Trophoblast cell (in vitro differentiated cells and primary cell): ENCODE results near the gene PDZK1.

Experiments used
- DNase-seq, 2 donors: peaks; one replicate each; pipeline ENCODE4 v3.0.0-alpha.2; 2016
- H2AFZ ChIP-seq: 2 replicates; pipeline ENCODE4 v1.6.1; 2013; ENCODE audit warnings: low read length, moderate library complexity, mild to moderate bottlenecking; ENCODE audit not compliant: insufficient read depth, poor library complexity
- H2AK5ac ChIP-seq: 2 replicates; pipeline ENCODE4 v1.6.1; 2013; ENCODE audit warnings: mild to moderate bottlenecking, low read length
- H2BK120ac ChIP-seq: 2 replicates; pipeline ENCODE4 v1.6.1; 2013; ENCODE audit warnings: low read length, mild to moderate bottlenecking, moderate library complexity; ENCODE audit not compliant: insufficient read depth, poor library complexity
- H2BK12ac ChIP-seq: 2 replicates; pipeline ENCODE4 v1.6.1; 2013; ENCODE audit warnings: mild to moderate bottlenecking, low read length, moderate library complexity
- H2BK5ac ChIP-seq: 2 replicates; pipeline ENCODE4 v1.6.1; 2013; ENCODE audit warnings: low read length, low read depth, moderate library complexity, mild to moderate bottlenecking; ENCODE audit not compliant: poor library complexity
- H3K14ac ChIP-seq: 2 replicates; pipeline ENCODE4 v1.6.1; 2013; ENCODE audit warnings: mild to moderate bottlenecking, low read length
- H3K18ac ChIP-seq: 2 replicates; pipeline ENCODE4 v1.6.1; 2013; ENCODE audit warnings: mild to moderate bottlenecking, low read length
- H3K23ac ChIP-seq: 2 replicates; pipeline ENCODE4 v1.6.1; 2013; ENCODE audit warnings: low read length
- H3K27ac ChIP-seq: 2 replicates; pipeline ENCODE4 v1.5.1; 2013; ENCODE audit warnings: low read depth, mild to moderate bottlenecking, inconsistent platforms, low read length, moderate library complexity
- H3K27me3 ChIP-seq: 2 replicates; pipeline ENCODE4 v1.6.1; 2013; ENCODE audit warnings: inconsistent platforms, mild to moderate bottlenecking, low read length, moderate library complexity; ENCODE audit not compliant: insufficient read depth
- H3K36me3 ChIP-seq, 2 experiments: 1 replicate in 1 of 2; 2 replicates in 1 of 2; pipeline ENCODE4 v1.6.1; 2013; ENCODE audit warnings: low read length in 2 of 2, mild to moderate bottlenecking in 2 of 2, moderate library complexity in 1 of 2; ENCODE audit not compliant: insufficient read depth in 2 of 2, control insufficient read depth in 1 of 2
- H3K4ac ChIP-seq: 2 replicates; pipeline ENCODE4 v1.6.1; 2013; ENCODE audit warnings: low read depth, mild to moderate bottlenecking, low read length, moderate library complexity
- H3K4me1 ChIP-seq, 2 experiments: 1 replicate in 1 of 2; 2 replicates in 1 of 2; pipeline ENCODE4 v1.6.1; 2013; ENCODE audit warnings: low read length in 2 of 2, mild to moderate bottlenecking in 2 of 2, moderate library complexity in 1 of 2; ENCODE audit not compliant: insufficient read depth in 2 of 2, control insufficient read depth in 1 of 2
- H3K4me2 ChIP-seq: 2 replicates; pipeline ENCODE4 v1.6.1; 2013; ENCODE audit warnings: inconsistent platforms, mild to moderate bottlenecking, low read length, moderate library complexity
- H3K4me3 ChIP-seq: 2 replicates; pipeline ENCODE4 v1.5.1; 2013; ENCODE audit warnings: mild to moderate bottlenecking, low read depth, low read length, inconsistent platforms
- H3K79me1 ChIP-seq: one replicate; pipeline ENCODE4 v1.6.1; 2013; ENCODE audit warnings: low read length
- H3K79me2 ChIP-seq: 2 replicates; pipeline ENCODE4 v1.6.1; 2013; ENCODE audit warnings: low read length, mild to moderate bottlenecking; ENCODE audit not compliant: control insufficient read depth, insufficient read depth, poor library complexity
- H3K9ac ChIP-seq: 2 replicates; pipeline ENCODE4 v1.6.1; 2013; ENCODE audit warnings: mild to moderate bottlenecking, low read length
- H3K9me3 ChIP-seq: 2 replicates; pipeline ENCODE4 v1.6.1; 2013; ENCODE audit warnings: low read depth, mild to moderate bottlenecking, control low read depth, inconsistent platforms, low read length; ENCODE audit not compliant: insufficient read depth
- H4K12ac ChIP-seq: 2 replicates; pipeline ENCODE4 v1.6.1; 2013; ENCODE audit warnings: low read depth, mild to moderate bottlenecking, low read length, moderate library complexity
- H4K8ac ChIP-seq: 2 replicates; pipeline ENCODE4 v1.6.1; 2013; ENCODE audit warnings: low read depth, mild to moderate bottlenecking, low read length, moderate library complexity
- H4K91ac ChIP-seq: one replicate; pipeline ENCODE4 v1.6.1; 2013; ENCODE audit warnings: low read depth, mild to moderate bottlenecking, low read length, moderate library complexity
- WGBS: extraction: QIAGEN DNeasy Blood & Tissue Kit; methylation state at CpG from one replicate; pipeline ENCODE4 v1.1.7; 2013; ENCODE audit warnings: missing lambda C conversion rate; ENCODE audit not compliant: insufficient read length, insufficient coverage; ENCODE audit errors: extremely low coverage; 5-methylcytosine and 5-hydroxymethylcytosine counted together

PDZK1 gene

DNA sequence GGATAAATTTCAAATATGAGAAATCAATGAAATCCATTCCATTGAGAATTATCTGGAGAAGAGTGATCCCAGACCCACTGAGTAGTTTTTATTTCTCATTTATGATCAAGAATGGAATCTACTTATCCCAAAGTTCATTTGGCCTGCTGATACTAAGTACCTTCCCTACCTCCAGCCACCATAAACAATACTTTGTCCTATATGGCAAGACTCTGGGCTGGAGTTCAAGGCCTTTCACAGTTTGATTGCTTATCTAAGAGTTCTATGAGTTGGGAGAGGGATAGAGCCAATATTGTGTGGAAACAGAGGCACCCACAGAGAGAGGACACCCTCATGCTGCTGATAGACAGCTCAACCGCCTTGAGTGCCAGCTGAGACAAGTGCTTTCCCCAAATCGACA is 5.1 kb downstream of the PDZK1 start:
- DNase-seq: no peak
- H3K27me3 ChIP-seq: no peaks in the 10 kb centered on the region
- H3K9me3 ChIP-seq: no peaks in the 10 kb centered on the region
- no peak overlapping the region for H4K8ac ChIP-seq
- no peaks in the 10 kb centered on the region for H3K36me3 ChIP-seq
- H2AK5ac ChIP-seq: no peak overlapping the region
- no peak overlapping the region for H3K23ac ChIP-seq
- H3K18ac ChIP-seq: peak overlapping the region; percentile 46
- peak overlapping the region; percentile 62 for H2AFZ ChIP-seq
- peaks cover 7 to 16% of the 10 kb centered on the region in 2 experiments for H3K4me1 ChIP-seq
- no peak overlapping the region for H4K12ac ChIP-seq
- peak overlapping the region; percentile 49 for H2BK5ac ChIP-seq
- H4K91ac ChIP-seq: peak overlapping the region; percentile 88
- peak overlapping the region; percentile 39 for H3K27ac ChIP-seq
- H3K4ac ChIP-seq: peak overlapping the region; percentile 46
- H3K4me2 ChIP-seq: no peak overlapping the region
- H3K79me2 ChIP-seq: peaks cover 5% of the 10 kb centered on the region
- no peak overlapping the region for H3K4me3 ChIP-seq
- peak overlapping the region; percentile 89 for H3K14ac ChIP-seq
- peak overlapping the region; percentile 87 for H2BK120ac ChIP-seq
- peaks cover 22% of the 10 kb centered on the region for H3K79me1 ChIP-seq
- no CpG with 5 or more reads among the region's 2 CpGs for WGBS
- H2BK12ac ChIP-seq: peak overlapping the region; percentile 90
- H3K9ac ChIP-seq: no peak overlapping the region

DNA sequence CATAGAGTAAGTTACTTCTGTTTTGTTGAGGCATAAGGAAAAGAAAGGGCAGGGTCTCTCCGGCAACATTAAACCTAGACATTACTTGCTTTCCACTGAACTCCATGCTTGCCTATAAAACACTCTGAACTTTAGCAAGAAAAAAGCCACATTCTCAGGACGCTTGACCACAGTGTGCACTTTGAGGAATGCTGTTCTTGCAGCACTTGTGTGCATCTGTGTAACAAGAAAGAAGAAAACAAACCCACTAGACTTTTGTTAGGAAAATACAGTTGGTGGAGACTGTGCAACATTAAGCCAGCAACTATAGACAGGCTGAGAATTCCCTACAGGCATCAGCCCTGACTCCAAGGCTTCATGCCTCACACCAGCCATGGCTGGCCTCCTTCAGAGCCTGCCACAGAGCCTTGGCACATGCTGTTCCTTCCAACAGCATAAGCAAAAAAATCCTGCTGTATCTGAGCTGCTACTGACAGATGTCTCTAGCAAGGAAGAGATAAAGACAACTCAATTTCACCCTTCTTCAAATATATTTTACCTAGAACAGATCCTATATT is 5.8 kb downstream of the PDZK1 start:
- Histone ChIP-seq H3K27ac (peak overlapping the region; percentile 82), H2AFZ (no peak overlapping the region), H4K8ac (no peak overlapping the region), H3K4me3 (no peak overlapping the region), H3K14ac (no peak overlapping the region), H3K36me3 (no peaks in the 10 kb centered on the region), H3K79me1 (peaks cover 17% of the 10 kb centered on the region), H3K4me1 (peaks cover 3 to 12% of the 10 kb centered on the region in 2 experiments), H2BK12ac (no peak overlapping the region), H3K9me3 (no peaks in the 10 kb centered on the region), H4K91ac (peak overlapping the region; percentile 45), H2BK5ac (no peak overlapping the region), H3K23ac (no peak overlapping the region), H3K9ac (no peak overlapping the region), H3K27me3 (no peaks in the 10 kb centered on the region), H3K4ac (peak overlapping the region; percentile 47), H4K12ac (no peak overlapping the region), H3K79me2 (peaks cover 1% of the 10 kb centered on the region), H2BK120ac (peak overlapping the region; percentile 78), H2AK5ac (no peak overlapping the region), H3K18ac (no peak overlapping the region), H3K4me2 (no peak overlapping the region)
- WGBS: no CpG with 5 or more reads among the region's 2 CpGs
- DNase-seq: peak; percentile 24 to 64

DNA sequence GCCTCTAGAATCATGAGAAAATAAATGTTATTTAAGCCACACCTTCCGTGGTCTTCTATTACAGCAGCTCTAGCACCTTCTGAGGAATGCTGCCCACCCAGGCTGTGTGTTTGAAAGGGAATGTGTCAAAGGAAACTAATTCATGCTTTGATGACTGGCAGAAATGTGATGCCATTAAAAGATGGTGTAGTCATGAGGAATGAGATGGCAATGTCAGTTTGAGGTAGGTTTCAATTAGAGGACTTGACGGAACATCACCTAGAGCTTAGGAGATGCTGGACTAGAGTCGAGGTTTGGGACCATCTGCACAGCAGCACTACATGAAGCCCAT is 10.6 kb downstream of the PDZK1 start:
- Histone ChIP-seq H3K79me1 (peaks cover 15% of the 10 kb centered on the region), H2AFZ (no peak overlapping the region), H3K79me2 (peaks cover 1% of the 10 kb centered on the region), H2BK120ac (no peak overlapping the region), H3K9me3 (peaks cover 2% of the 10 kb centered on the region), H2AK5ac (no peak overlapping the region), H4K8ac (no peak overlapping the region), H3K14ac (no peak overlapping the region), H4K91ac (peak overlapping the region; percentile 30), H3K27ac (no peak overlapping the region), H2BK5ac (no peak overlapping the region), H3K4ac (no peak overlapping the region), H3K36me3 (peaks cover 2% of the 10 kb centered on the region in 2 experiments), H3K23ac (no peak overlapping the region), H3K18ac (no peak overlapping the region), H3K27me3 (no peaks in the 10 kb centered on the region), H3K9ac (no peak overlapping the region), H4K12ac (no peak overlapping the region), H2BK12ac (no peak overlapping the region), H3K4me1 (peaks cover 0 to 9% of the 10 kb centered on the region in 2 experiments), H3K4me3 (no peak overlapping the region), H3K4me2 (no peak overlapping the region)
- no CpG with 5 or more reads among the region's 3 CpGs for WGBS
- DNase-seq: no peak

DNA sequence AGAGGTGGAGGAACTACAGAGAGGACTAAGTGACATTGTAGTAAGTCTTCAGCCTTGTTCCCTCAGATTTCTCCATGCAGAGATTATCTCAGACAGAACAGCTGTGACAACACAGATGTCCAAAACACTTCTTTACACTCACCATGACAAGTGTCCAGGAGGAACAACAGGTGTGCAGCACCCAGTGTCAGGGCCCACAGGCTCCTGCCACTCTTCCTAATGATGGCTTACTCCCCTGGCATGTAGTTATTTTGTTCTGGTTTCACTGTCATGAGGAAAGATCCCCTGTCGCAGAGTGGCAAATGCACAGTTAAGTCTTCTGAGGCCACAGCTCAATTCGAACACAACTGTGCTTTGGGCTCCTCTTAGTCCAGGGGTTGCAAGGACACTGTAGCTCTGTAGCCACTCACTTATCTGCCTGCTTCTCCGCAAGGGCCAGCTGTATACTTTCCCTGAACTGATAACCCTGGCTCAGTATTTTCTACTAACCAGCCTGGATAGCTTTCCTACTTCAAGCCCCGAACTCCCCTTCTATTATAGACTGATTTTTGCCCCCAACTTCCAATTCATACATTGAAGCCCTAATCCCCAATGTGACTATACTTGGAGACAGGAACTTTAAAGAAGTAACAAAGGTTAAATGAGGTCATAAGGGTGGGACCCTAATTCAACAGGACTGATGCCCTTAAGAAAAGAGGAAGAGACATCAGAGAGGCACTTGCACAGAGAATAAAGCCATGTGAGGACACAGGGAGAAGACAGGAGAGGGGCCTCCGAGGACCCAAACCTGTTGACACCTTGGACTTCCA is 11.1 kb downstream of the PDZK1 start:
- no peak for DNase-seq
- no peak overlapping the region for H3K4ac ChIP-seq
- H4K91ac ChIP-seq: no peak overlapping the region
- no peak overlapping the region for H4K8ac ChIP-seq
- H3K9me3 ChIP-seq: peaks cover 2% of the 10 kb centered on the region
- H3K18ac ChIP-seq: no peak overlapping the region
- no peak overlapping the region for H2BK12ac ChIP-seq
- peaks cover 2% of the 10 kb centered on the region in 2 experiments for H3K36me3 ChIP-seq
- H3K27me3 ChIP-seq: no peaks in the 10 kb centered on the region
- no peak overlapping the region for H4K12ac ChIP-seq
- H3K79me1 ChIP-seq: peaks cover 16% of the 10 kb centered on the region
- H3K4me3 ChIP-seq: no peak overlapping the region
- no peak overlapping the region for H2AFZ ChIP-seq
- no peak overlapping the region for H3K27ac ChIP-seq
- no peak overlapping the region for H2BK5ac ChIP-seq
- no peak overlapping the region for H2AK5ac ChIP-seq
- no peak overlapping the region for H3K23ac ChIP-seq
- H3K4me2 ChIP-seq: no peak overlapping the region
- no CpG with 5 or more reads among the region's 5 CpGs for WGBS
- H3K14ac ChIP-seq: no peak overlapping the region
- H3K4me1 ChIP-seq: peaks cover under 1 to 8% of the 10 kb centered on the region in 2 experiments
- H2BK120ac ChIP-seq: no peak overlapping the region
- no peak overlapping the region for H3K9ac ChIP-seq
- peaks cover 1% of the 10 kb centered on the region for H3K79me2 ChIP-seq
